Activated naive CD4-positive, alpha-beta T cell treated with anti-CD3 and anti-CD28 coated beads, Interleukin-2, amount 50 U/mL, for 72 hours (primary cell): ENCODE results near the gene SERPIND1. TPM values are rescaled to one million over a fixed set of nuclear protein-coding genes. Genes with fewer than 3 reads are reported as not detected.

Experiments
- total RNA-seq, 2 donors: library from RNA; stranded (reverse); gene quantifications; one replicate each; pipeline ENCODE4 v1.2.3, GENCODE V29; 2022

The SERPIND1 gene
- total RNA-seq, 2 donors from 2014 or later = not detected

Other genes with a start within 250 kb of the SERPIND1 start
- gene PI4KA, start 84.7 kb downstream of the SERPIND1 start, total RNA-seq = 10 to 100 TPM; 68.3 to 97.6 TPM
- gene SNAP29, start 84.9 kb downstream of the SERPIND1 start, total RNA-seq = 10 to 100 TPM; 25.2 to 25.6 TPM
- 10 to 100 TPM; 70.0 to 84.9 TPM for gene CRKL, start 143.3 kb downstream of the SERPIND1 start, total RNA-seq
- gene AIFM3, start 193.1 kb downstream of the SERPIND1 start, total RNA-seq = under 1 TPM; 0.11 to 0.12 TPM
- gene LZTR1, start 208.2 kb downstream of the SERPIND1 start, total RNA-seq = 10 to 100 TPM; 30.7 to 41.8 TPM
- 10 to 100 TPM; 21.9 to 23.9 TPM for gene THAP7, start 228.0 kb downstream of the SERPIND1 start, total RNA-seq
- under 1 TPM in 1 of 2 donors, not detected in 1; 0.34 TPM for gene P2RX6, start 241.1 kb downstream of the SERPIND1 start, total RNA-seq